ENCODE results near the gene CCDC192.
"Not testable (repeated sequence)": the region's sequence is repeated elsewhere in the genome, so short reads cannot be mapped to it uniquely, and the experiment has no call there.

CCDC192 gene

DNA sequence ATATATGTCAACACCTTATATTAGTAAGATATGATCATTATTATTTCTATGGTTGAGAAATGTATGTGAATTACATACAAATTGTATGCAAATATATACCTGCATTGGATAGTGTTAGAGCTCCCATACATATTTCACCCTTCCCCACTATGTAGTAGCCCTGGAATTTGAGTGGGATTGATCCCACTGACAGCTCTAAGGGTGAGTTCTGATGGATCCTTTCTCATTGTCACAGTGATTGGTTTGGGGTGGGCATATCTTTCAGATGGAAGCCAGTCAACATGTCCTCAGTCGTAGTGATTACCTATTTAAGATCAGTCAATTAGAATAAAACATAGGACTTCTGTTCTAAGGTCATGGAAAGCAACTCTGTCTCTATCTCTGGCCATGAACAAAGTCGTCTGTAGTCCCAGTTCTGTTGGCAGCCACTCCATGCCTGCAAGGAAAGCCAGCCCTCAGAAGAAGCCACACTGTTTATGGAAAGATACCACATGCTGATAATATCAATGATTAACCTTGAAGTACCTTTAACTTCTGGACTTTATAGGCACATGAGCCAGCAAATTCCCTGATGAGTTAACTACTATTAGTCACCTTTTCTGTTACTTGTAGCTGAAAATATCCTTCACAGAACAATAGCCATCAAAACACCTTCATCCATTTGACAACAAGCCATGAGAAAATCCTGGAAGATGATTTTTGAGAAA, 5.1 kb upstream of the CCDC192 start:
- no peak for DNase-seq (ENCODE audit: insufficient read length, low spot score)
- no peak for FAIRE-seq

DNA sequence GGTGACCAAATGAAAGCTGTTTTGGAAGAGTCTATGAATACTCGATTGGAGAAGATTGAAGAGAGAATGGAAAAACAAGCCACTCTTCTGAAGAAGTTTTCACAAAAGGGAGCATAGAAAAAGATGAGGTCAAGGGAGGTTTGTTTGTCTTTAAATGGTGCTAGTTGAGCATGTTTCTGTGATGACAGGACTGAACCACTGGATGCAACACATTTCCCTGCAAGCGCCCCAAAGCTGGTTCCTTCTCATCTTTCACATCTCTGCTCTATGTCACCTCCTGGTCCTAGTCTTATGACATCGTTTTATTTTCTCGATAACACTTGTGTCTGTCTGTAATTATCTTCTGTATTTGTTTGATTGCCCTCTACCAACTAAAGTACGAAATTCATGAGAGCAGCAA, 3.8 kb upstream of the CCDC192 start:
- no peak for FAIRE-seq
- DNase-seq (ENCODE audit: insufficient read length, low spot score), result no peak

DNA sequence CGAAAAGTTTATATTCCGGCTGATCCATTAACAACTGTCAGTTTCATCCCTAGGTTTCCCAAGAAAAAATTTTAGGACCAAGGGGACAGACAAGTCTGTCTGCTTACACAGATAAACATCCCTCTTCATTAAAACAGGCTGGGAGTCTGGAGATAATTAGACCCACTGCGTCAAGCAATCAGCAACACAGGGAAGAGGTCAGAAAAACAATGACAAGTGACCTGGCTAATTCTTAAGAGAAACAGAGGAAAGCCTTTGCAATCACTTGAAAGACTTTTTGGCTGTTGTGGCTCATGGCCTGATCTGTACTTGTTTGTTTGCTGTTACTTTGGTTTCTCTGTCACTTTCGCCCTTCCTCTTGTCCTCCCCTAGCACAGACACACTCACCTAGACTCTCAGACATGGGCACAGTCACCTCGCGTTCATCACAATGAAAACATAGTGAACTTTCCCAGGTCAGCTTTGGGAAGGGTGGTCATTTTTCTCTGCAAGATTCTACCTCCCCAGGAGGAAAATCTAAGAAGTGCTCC, 2.9 kb upstream of the CCDC192 start:
- no peak for DNase-seq (ENCODE audit: insufficient read length, low spot score)
- no peak for FAIRE-seq

DNA sequence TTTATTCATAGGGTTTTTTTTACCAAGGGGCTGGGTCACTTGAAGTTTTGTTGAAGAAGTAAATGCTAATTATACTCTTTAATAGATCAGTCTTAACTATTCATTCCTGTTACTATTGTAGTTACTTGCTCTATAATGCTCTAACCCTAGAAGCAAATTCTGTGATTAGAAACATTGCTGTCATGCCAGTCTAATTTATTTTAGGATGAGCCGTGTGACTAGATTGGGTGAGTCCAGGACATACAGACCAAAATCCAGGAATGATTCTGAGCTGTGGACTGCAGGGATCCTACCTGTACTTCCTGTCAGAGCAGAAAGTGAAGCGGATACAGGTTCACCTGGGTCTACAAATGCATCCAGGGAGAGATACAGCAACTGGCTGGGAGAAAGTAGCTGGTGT, 757 bp upstream of the CCDC192 start:
- no peak for FAIRE-seq
- DNase-seq (ENCODE audit: insufficient read length, low spot score), result no peak

DNA sequence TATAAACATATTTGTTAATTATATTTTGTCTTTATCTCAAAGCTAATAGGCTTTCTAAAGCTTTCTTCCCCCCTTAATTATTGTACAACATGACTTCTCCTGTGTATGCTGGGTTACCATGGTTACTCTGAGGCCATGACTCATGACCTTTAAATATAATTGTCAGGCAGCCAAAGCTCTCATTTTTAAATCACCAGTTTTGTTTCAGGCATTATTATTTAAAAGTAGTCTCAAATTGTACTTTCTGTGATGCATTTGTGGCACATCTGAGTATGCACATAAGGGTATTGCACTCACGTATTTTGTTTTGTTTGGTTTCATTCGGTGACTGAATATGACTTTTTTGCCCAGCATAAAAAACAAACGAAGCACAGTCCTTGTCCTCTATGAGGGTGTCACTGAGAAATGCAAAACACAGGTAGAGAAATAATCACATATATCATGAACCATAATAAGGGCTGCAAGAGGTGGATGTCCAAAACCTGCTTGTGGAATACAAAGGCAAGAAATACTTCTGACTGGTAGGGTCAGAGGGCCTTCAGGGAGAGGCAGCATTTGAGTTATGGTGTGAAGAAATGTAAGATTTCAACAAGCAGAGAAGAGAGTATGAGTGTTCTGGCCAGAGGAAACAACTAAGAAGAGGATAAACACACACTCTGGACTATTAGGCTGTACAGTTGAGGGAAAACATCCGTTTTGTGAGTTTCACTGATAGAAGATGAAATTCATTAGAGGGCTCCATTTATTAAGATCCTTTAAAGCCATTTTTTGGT, 2.1 kb downstream of the CCDC192 start:
- DNase-seq (ENCODE audit: insufficient read length, low spot score), result no peak
- no peak for FAIRE-seq

DNA sequence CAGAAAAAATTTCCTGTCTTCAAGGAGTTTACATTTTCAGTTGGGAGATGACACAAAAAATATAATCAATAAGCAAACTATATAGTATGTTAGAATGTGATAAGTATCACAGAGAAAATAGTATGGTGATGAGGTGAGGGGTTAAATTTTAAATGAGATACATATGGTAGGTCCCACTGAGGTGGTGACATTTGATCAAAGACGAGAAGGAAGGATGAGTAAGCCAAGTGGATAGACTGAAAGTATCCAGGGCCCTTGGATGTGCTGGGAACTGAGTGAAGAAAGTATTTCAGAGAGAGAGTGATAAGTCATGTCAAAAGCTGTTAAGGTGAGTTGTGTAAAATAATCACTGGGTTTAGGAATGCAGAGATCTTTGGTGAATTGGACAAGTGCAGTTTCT, 3.5 kb downstream of the CCDC192 start:
- FAIRE-seq, result no peak
- DNase-seq (ENCODE audit: insufficient read length, low spot score), result no peak

DNA sequence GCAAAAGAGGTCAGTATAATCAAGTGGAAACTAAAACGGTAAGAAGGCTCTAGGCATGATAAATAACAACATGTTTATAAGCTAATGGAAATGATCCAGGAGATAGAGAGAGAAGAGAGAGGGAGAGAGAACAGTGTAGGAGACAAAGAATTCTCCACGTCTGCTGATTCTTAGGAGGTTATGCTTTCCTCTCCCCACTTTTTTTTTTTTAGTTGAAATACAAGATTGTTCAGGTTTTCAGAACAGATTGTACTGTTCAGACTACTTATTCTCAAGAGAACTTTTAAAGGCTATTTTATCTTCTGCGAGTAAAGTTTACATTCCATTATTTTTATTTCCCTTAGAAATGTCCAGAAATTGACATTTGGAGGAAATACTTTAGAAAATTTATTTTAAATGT, 4.0 kb downstream of the CCDC192 start:
- no peak for FAIRE-seq
- no peak for DNase-seq (ENCODE audit: insufficient read length, low spot score)

DNA sequence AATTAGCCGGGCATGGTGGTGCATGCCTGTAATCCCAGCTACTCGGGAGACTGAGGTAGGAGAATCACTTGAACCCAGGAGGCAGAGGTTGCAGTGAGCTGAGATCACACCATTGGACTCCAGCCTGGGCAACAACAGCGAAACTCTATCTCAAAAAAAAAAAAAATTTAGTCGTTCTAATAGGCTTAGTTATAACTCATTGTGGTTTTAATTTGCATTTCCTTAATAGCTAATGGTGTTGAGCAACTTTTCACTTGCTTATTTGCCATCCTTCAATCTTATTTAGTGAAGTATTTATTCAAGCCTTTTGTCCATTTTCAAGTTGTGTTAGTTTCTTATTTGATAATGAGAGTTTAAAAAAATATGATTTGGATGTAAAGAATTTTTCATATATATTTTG, 9.9 kb downstream of the CCDC192 start:
- not testable (repeated sequence) for DNase-seq (ENCODE audit: insufficient read length, low spot score); FAIRE-seq

DNA sequence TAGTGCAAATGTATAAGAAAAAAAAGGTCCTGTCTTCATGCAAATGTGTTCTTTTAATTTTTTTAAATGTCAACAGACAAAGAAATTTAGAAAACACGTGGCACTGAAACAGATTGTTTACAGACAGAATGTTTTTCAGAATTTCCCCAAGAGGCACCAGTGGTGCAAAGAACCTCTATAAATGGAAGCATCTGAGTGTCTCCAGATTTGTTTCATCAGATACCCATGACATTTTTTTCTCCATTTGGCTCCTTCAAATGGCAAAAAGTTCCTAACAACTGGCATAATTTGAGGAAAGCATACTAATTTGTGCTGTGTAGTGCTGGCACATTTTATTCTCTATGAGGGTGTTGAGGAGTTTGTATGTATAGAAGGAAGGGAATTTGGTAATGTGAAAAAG, 15.0 kb downstream of the CCDC192 start:
- DNase-seq (ENCODE audit: insufficient read length, low spot score), result no peak

DNA sequence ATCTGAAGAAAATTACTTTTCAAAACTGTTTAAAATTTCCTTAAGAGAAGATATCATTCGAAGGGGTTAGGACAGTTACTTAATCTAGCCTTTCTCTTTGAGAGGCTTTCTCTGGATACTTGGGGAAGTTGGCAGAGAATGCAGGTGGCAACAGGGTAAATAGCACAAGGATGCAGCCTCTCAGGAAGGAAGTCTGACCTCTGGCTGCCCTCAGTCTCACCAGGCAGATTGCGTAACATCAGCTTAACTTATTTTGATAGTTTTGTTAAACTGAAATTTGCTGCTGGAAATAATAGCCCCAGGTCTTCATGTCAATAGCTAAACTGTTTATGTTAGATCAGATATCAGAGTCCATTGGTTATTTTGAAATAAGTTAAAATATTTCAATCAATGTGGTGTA, 20.4 kb downstream of the CCDC192 start:
- DNase-seq (ENCODE audit: insufficient read length, low spot score) (peak; percentile 25), FAIRE-seq (no peak)

More for the DNA sequence above, 15.0 kb downstream of the CCDC192 start:
- FAIRE-seq, result no peak

DNA sequence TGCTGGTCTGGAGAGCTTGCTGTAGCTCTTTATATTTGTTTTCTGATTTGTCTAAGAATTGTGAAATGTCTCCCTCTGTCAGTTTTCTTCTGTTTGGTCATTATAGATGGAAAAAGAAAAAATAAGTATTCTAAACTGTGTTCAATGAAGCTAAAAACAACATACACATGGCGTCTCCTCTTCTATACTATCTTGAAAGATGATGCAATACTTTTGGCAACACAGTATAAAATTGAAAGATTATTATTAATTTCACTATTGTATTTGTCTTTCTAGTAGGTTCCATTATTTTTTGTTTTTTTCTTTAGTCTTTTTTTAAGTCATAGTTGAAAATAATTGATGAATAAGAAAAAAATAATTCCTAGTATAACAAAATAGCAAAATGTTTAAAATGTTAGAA, 22.5 kb downstream of the CCDC192 start:
- FAIRE-seq, result no peak
- no peak for DNase-seq (ENCODE audit: insufficient read length, low spot score)

DNA sequence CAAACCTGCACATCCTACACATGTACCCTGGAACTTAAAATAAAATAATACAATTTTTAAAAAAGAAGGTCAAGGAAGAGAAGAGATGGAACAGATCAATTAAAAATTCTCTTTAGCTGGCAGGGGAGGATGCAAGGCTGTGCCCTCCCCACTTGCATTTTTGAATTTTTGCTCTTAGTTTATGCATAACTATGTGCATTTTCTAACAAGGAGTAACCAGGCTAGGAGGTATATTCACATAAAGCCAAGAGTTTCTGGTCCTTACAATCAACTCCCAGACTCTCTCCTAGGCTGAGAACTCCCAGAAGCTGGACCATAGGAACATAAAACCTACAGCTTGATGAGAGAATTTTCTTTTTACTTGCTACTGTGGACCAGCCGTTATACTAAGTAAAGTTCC, 29.8 kb downstream of the CCDC192 start:
- DNase-seq (ENCODE audit: insufficient read length, low spot score) (no peak), FAIRE-seq (no peak)

DNA sequence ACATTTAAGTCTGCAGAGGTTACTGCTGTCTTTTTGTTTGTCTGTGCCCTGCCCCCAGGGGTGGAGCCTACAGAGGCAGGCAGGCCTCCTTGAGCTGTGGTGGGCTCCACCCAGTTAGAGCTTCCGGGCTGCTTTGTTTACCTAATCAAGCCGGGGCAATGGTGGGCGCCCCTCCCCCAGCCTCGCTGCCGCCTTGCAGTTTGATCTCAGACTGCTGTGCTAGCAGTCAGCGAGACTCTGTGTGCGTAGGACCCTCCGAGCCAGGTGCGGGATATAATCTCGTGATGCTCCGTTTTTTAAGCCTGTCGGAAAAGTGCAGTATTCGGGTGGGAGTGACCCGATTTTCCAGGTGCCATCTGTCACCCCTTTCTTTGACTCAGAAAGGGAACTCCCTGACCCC, 36.2 kb downstream of the CCDC192 start:
- FAIRE-seq; DNase-seq (ENCODE audit: insufficient read length, low spot score): not testable (repeated sequence)

DNA sequence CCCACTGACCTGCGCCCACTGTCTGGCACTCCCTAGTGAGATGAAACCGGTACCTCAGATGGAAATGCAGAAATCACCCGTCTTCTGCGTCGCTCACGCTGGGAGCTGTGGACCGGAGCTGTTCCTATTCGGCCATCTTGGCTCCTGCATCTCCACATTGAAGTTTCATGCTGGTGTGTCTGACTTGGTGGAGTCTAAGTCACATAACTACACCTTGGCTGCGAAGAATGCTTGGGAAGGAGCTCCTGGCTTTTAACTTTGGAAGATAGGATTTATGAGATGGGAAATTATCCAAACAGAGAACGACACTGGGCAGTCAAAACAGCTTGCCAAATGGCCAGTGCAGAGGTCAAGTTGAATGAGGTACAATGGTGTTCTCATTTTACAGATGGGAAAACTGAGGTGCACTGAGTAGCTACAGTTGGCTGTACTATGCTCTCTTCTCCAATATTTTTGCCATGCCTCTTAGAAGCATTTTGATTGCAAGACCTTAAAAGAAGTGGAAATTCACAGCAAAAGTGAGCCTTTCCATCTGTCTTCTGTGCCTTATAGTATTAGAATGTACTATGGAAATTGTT, 36.7 kb downstream of the CCDC192 start:
- DNase-seq (ENCODE audit: insufficient read length, low spot score), result no peak
- FAIRE-seq, result no peak

DNA sequence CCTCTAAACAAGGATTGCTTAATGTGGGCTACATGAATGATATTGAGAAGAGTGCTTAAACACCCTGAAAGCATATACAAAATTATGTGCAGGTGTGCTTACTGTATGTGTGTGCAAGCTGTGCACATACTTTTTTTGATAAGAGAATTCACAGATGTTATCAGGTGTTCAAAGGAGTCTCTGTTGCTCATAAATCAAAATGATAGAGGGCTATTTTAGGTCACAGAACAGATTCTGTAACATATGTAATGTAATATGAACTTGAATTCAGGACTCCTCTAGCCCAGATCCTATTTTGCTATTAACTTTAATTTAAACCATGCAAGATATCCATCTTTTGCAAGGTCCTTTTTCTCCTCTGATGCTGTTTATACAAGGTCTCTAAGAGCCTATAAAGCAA, 38.2 kb downstream of the CCDC192 start:
- no peak for DNase-seq (ENCODE audit: insufficient read length, low spot score)
- FAIRE-seq, result no peak

DNA sequence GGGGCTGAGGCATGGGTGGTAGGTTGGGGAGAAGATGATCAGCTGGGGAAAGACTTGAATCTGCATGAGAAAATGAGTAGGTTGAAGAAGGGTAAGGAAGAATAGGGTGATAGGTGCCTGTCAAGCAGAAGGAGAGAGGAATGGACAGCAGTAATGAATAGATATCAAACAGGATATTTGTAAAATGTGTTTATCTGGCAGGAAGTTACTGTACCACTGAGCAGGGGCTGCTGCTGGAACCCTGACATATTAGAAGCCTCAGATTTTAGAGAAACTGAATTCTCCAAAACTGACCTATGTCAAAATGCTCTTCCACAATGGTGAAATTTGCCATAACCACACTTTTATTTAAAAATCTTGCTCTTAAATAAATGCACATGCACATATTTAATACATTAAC, 41.0 kb downstream of the CCDC192 start:
- DNase-seq (ENCODE audit: insufficient read length, low spot score) (no peak), FAIRE-seq (no peak)

DNA sequence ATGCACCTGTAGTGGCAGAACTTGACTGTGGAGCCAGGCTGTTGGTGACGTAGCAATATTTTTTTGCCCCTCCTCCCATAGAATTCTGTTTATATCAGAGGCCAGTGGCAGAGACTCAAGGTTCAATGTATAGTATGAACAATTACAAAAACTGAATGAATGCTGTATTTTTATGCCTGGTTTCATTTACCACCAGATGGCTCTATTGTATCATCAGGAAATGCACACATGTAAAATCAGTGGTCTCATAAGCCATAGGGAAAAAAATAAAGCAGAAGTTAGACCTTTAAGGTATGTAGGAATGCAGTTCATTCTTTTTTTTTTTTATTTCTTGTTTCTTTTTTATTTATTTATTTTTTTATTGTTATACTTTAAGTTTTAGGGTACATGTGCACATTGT, 43.6 kb downstream of the CCDC192 start:
- FAIRE-seq, result no peak
- peak; percentile 12 for DNase-seq (ENCODE audit: insufficient read length, low spot score)

DNA sequence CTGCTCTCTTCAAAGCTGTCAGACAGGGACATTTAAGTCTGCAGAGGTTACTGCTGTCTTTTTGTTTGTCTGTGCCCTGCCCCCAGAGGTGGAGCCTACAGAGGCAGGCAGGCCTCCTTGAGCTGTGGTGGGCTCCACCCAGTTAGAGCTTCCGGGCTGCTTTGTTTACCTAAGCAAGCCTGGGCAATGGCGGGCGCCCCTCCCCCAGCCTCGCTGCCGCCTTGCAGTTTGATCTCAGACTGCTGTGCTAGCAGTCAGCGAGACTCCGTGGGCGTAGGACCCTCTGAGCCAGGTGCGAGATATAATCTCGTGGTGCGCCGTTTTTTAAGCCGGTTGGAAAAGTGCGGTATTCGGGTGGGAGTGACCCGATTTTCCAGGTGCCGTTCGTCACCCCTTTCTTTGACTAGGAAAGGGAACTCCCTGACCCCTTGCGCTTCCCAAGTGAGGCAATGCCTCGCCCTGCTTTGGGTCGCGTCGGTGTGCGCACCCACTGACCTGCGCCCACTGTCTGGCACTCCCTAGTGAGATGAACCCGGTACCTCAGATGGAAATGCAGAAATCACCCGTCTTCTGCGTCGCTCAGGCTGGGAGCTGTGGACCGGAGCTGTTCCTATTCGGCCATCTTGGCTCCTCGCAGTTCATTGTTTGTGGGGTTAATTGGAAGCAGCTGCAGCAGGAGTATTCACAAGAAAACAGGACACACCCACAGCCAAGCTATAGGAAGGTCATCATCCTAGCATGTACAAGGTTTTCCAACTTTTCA, 49.5 kb downstream of the CCDC192 start:
- not testable (repeated sequence) for DNase-seq (ENCODE audit: insufficient read length, low spot score); FAIRE-seq

DNA sequence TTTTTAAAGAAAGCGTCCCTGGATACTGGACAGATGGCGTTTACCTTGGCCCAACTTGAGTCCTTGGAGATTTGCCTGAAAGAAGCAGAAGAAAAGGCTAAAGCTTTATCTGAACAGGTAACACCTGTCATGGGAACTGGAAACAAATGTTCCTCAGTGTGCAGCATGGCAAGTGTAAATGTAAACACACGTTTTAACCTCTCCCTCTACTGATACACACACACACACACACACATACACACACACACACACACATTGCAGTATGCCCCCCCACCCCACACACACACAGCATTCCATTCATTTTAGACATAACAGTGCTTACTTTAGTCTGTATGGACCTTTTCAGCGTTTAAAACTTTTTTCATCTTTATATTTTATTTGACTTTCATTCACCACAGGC, 51.1 kb downstream of the CCDC192 start:
- no peak for FAIRE-seq

DNA sequence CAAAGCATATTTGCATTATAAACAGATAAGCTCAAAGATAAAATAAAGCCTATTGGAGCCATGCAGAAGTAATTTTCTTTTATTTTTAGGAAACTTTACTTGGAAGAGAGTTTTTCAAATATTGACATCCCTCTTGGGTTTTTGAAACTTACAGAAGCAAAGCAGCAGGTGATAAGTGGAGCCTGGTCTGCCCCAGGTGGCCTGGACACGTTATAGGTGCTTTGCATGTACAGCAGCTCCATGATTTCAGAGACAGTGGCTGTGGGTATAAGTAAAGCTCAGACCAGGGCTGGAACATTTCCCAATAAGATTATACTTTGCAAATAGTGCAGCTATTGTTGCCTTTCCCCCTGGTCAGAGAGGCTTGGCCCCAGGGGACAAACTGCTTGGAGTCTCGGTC, 51.5 kb downstream of the CCDC192 start:
- FAIRE-seq, result no peak
- no peak for DNase-seq (ENCODE audit: insufficient read length, low spot score)

More for the DNA sequence above, 51.1 kb downstream of the CCDC192 start:
- no peak for DNase-seq (ENCODE audit: insufficient read length, low spot score)

DNA sequence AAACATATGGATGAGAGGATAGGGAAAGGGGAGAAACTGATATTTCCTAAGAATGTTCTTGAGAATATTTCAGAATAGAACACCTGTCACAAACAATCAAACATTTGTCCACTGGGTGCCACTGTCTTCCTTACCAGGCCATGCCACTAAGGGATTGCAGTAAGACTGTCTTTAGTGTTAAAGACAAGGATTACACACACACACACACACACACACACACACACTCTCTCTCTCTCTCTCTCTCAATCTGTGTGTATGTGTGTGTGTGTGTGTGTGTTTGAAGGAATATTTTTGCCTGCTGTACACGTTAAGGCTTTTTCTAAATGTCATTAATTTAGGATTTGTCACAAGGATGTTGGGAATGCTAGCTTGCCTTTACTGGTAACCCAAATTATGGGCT, 54.4 kb downstream of the CCDC192 start:
- FAIRE-seq, result no peak
- DNase-seq (ENCODE audit: insufficient read length, low spot score), result peak; percentile 53
